GM21528 (cell line): Measurements from ENCODE around the gene RIC8B.

Source experiments
- ATAC-seq: cut with Tn5 transposase; IDR thresholded peaks from one replicate; pipeline ENCODE4 v1.9.1; 2021; ENCODE audit warnings: mild to moderate bottlenecking, moderate library complexity; ENCODE audit not compliant: unreplicated experiment, low FRiP score

The RIC8B gene

GRCh38 chr12:106924268-106924861 is 149.9 kb downstream of the RIC8B start:
- ATAC-seq: no peak

- ATAC-seq: no peak
Observed at GRCh38 chr12:106926657-106927056, 152.2 kb downstream of the RIC8B start.

- no peak for ATAC-seq
Observed at GRCh38 chr12:106934277-106934676, 159.8 kb downstream of the RIC8B start.
